ENCODE measurements around the gene MCOLN1.

The MCOLN1 gene

DNA sequence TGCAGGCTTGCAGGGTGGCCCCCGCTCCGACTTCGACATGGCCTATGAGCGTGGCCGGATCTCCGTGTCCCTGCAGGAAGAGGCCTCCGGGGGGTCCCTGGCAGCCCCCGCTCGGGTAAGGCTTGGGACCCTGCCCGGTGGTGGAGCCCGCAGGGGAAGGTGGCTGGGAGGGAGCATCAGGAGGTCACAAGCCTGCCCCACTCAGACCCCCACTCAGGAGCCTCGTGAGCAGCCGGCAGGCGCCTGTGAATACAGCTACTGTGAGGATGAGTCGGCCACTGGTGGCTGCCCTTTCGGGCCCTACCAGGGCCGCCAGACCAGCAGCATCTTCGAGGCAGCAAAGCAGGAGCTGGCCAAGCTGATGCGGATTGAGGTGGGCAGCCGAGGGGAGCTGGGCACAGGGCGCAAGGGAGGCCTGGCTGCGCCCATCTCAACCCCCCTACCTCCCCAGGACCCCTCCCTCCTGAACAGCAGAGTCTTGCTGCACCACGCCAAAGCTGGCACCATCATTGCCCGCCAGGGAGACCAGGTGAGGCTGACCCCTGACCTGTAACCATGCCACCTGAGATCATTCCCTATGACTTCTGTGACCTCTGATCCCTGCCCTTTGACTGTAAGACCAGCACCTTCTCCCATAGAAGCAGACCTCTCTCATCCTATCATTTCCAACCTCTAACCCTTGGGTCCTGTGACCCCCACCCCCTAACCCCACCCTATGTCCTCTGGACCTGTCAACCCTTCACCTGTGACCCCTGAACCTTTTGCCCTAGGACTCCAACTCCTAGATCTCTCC lies 20.3 kb downstream of the MCOLN1 start:
- no peak for DNase-seq (ENCODE audit: low read depth)

DNA sequence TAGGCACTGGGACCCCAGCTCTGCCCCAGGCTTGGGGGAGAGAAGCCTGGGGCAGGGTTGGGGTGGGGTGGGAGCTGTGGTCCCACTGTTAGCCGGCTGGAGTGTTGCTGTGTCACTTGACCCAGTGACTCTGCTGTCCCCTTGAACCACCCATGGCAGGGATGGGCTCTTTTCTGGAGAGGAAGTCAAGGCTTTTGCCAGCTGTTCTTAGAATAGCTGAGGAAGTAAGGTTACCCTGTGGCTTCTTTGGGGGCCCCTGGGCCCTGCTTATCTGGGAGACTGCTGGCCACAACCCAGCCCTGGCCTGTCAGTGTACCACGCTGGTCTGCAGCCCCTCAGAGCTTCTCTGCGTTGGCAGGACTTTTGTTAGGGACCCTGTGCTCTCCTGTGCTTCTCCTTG lies 22.2 kb downstream of the MCOLN1 start:
- DNase-seq (ENCODE audit: low read depth), result no peak

DNA sequence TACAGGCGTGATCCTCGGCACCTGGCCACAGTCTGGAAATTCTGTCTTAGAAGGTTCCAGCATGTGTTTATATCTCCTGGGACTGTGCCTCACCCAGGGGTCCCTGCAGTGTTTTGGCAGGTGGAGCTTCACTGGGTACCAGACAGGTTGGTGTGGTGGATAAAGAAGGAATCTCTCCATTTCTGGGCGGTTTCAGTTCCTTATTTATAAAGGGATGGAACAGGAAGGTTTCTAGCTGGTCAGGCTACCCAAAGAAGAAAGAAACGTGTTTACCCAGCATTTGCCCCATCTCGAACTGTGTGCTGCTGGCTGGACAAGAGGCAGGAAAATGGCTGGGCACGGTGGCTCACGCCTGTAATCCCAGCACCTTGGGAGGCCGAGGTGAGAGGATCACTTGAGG lies 22.9 kb downstream of the MCOLN1 start:
- no peak for DNase-seq (ENCODE audit: low read depth)

DNA sequence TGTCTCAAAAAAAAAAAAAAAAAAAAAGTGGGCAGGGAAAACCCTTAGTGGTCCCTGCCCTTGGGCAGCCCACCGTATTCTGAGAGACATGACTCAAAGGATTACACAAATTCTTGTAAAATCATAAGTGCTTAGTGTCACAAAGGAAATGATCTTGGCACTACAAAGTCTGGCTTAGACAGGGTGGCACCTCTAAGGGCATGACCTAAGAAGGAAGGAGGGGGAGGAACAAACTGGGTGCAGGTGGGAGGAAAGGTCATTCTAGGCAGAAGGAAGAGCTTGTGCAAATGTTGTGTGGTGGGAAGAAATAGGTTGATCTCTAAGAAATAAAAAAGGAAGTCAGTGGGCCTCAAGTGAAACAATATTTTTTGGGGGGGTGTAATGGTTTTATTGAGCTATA lies 23.5 kb downstream of the MCOLN1 start:
- DNase-seq (ENCODE audit: low read depth), result no peak

DNA sequence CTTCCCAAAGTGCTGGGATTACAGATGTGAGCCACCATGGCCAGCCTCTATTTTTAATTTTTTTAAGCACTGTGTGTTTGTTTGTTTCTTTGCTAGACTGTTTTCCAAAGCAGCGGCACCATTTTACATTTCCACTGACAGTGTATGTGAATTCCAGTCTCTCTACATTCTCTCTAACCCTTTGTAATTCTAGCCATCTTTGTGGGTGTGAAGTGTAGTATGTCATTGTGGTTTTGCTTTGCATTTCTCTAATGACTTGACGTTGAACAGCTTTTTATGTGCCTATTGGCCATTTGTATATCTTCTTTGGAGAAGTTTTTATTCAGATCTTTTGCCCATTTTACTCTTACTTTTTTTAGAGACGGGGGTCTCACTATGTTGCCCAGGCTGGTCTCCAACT lies 24.7 kb downstream of the MCOLN1 start:
- DNase-seq (ENCODE audit: low read depth), result no peak

DNA sequence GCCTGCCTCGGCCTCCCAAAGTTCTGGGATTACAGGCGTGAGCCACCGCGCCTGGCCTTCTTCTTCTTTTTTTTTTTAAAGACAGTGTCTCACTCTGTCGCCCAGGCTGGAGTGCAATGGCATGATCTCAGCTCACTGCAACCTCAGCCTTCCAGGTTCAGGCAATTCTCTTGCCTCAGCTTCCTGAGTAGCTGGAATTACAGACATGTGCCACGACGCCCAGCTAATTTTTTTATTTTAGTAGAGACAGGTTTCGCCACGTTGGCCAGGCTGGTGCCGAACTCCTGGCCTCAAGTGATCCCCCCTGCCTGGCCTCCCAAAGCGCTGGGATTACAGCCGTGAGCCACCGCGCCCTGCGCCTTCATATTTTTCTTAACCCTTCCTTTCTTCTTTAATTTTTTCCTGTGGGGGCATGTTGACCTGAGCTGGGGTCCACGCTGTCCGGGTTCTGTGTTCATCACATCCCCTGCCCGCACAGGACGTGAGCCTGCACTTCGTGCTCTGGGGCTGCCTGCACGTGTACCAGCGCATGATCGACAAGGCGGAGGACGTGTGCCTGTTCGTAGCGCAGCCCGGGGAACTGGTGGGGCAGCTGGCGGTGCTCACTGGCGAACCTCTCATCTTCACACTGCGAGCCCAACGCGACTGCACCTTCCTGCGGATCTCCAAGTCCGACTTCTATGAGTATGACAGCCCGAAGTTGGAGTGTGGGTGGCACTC lies 27.2 kb downstream of the MCOLN1 start:
- no peak for DNase-seq (ENCODE audit: low read depth)

DNA sequence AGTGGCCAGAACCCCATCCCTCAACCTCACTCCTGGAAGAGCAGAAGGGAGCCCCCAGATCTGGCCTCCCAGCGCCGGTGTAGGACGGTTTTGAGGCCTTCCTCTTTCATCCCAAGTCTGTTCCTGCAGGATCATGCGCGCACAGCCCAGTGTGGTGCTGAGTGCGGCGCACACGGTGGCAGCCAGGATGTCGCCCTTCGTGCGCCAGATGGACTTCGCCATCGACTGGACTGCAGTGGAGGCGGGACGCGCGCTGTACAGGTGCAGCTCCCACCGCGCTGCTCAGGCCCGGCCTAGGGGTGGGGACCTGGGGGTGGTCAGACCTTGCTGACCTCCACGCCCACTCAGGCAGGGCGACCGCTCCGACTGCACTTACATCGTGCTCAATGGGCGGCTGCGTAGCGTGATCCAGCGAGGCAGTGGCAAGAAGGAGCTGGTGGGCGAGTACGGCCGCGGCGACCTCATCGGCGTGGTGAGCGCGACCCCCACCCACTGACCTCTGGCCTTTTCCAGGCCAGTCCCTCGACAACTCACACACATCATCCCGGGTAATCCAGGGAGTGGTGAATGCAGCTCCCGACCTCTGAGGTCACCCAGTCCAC lies 27.8 kb downstream of the MCOLN1 start:
- DNase-seq (ENCODE audit: low read depth), result no peak

DNA sequence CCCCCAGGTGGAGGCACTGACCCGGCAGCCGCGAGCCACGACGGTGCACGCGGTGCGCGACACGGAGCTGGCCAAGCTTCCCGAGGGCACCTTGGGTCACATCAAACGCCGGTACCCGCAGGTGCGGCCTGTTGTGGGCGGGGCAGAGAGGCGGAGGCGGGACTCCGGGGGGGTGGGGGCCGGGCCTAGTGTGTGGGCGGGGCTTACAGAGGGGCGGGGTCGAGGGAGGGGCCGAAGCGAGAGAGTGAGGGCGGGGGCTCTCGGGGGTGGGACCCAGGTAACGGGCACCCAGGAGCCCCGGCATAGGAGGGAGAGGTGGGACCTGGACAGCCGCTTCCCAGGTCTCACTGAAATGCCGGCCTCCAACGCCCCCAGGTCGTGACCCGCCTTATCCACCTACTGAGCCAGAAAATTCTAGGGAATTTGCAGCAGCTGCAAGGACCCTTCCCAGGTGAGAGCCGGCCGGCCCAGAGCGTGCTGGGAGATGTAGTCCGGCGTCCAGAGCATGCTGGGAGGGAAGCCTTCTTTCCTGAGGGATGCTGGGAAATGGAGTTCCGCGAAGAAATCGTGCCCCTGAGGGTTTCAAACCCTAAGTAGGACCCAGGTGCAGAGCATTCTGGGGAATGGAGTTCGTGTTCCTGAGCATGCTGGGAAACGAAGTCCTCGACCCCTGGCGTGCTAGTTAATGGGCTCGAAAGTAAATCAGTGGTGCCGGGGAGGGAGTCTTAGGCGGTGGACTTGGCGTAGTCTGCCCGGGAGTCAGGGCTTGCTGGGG lies 28.8 kb downstream of the MCOLN1 start:
- no peak for DNase-seq (ENCODE audit: low read depth)

DNA sequence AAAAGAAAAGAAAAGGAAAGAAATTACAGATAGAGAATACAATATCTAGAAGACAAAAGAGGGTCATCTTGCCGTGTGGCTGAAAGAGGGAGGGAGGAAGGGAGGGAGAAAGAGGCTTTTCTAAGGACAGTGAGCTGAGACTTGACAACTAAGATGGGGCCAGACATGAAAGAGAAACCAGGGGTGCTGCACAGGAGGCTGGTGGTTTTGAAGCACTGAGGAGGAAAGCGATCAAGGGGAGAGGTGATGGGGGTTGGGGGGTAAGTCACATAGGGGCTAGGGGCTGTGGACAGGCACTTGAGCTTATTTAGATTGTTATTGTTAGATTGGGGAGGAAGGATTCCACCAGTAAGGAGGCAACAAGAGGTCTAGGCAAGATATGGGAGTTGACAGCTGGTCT lies 30.4 kb downstream of the MCOLN1 start:
- DNase-seq (ENCODE audit: low read depth), result no peak

DNA sequence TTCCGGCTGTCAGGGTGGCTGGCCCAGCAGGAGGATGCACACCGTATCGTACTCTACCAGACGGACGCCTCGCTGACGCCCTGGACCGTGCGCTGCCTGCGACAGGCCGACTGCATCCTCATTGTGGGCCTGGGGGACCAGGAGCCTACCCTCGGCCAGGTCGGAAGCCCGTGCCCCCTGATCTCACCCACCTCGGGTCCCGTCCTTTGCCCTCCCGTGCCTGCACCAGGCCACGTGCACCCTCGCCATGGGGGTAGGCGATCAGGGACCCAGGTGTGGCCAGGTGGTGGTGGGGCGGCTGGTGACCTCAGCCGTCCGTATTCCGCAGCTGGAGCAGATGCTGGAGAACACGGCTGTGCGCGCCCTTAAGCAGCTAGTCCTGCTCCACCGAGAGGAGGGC lies 32.1 kb downstream of the MCOLN1 start:
- DNase-seq (ENCODE audit: low read depth), result no peak

DNA sequence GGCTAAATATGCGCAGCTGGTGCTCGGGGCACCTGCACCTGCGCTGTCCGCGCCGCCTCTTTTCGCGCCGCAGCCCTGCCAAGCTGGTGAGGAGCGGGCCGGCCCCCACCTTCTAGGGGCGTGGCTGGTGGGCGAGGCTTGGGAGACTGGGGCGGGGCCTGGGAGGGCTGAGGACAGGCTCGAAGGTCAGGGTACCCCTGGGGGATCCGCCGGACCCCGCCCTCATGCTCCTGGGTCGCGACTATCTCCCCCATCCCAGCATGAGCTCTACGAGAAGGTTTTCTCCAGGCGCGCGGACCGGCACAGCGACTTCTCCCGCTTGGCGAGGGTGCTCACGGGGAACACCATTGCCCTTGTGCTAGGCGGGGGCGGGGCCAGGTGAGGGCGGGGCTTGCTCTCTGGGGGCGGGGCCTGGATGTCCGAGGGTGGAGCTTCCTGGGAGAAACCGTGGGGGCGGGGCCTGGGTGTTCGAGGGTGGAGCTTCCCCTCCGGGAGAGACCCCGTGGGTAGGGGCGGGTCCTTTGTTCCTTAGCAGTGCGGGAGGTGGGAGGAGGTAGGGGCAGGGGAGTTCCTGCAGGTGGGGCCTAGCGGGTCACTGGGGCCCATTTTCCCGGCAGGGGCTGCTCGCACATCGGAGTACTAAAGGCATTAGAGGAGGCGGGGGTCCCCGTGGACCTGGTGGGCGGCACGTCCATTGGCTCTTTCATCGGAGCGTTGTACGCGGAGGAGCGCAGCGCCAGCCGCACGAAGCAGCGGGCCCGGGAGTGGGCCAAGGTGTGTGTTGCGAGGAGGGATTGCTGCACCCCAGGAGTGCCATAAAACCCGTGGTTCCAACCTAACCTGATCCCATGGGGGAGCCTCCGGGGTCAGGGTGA lies 32.8 kb downstream of the MCOLN1 start:
- DNase-seq (ENCODE audit: low read depth), result no peak

DNA sequence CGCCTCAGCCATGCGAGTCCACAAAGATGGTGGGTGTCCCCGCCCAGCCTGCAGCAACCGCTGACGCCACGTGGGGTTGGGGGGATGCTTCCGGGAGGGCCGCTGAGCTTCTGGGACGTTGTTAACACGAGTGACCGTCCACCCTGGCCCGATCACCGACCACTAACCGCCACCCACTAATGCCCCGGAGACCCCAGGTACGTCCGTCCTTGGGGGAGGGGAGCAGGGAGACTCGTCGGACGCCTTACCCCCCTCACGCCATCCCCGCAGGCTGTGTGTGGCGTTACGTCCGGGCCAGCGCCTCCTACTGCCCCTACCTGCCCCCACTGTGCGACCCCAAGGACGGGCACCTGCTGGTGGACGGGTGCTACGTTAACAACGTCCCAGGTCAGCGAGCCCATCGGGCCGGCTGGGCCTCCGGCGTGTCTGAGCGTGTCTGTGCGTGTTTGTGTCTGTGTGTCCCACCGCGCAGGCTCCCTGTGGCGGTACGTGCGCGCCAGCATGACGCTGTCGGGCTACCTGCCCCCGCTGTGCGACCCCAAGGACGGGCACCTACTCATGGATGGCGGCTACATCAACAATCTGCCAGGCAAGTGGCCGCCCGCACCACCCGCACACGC lies 34.4 kb downstream of the MCOLN1 start:
- no peak for DNase-seq (ENCODE audit: low read depth)

DNA sequence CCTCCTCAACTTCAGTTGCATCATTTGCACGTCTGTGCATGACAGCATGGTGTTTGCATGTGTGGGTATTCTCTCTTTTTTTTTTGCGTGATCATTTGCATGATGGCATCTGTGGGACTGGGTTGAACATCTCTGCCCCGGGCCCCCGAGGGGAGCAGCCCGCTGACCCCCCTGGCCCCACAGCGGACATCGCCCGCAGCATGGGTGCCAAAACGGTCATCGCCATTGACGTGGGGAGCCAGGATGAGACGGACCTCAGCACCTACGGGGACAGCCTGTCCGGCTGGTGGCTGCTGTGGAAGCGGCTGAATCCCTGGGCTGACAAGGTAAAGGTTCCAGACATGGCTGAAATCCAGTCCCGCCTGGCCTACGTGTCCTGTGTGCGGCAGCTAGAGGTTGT lies 36.2 kb downstream of the MCOLN1 start:
- DNase-seq (ENCODE audit: low read depth), result no peak

DNA sequence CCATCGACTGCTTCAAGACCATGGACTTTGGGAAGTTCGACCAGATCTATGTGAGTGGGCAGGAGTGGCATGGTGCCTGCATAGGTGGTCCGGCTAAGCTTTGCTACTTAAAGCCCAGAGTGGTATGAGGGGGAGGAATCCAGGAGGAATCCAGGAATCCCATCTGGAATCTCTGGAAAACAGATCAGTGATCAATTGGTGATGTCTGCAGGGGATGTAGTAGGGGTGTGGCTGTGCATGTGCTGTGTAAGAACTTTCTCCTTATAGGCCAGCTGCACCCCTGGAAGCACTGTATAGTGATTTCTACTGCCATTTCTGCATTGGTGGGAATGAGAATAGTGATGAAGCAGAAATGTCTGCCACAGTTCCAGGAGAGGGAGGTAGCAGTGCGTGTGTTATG lies 36.7 kb downstream of the MCOLN1 start:
- DNase-seq (ENCODE audit: low read depth), result no peak

DNA sequence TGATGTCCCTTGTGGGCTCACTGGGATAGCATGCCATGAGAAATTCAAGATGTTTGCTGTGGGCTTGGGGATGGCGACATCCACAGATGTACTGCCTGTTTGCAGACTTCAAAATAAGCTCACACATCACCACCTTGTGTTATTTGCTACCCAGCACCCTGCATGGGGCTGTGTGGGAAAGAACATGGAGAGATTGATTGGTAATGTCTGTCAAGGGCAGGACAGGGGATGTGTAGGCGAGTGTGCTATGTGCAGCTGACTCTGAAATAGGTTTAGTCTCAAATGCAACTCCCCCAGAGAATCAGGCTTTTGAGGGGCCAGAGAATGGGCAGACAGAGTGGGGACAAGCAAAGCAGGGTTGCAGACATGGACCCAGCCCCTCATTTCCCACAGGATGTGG lies 37.8 kb downstream of the MCOLN1 start:
- DNase-seq (ENCODE audit: low read depth), result no peak

DNA sequence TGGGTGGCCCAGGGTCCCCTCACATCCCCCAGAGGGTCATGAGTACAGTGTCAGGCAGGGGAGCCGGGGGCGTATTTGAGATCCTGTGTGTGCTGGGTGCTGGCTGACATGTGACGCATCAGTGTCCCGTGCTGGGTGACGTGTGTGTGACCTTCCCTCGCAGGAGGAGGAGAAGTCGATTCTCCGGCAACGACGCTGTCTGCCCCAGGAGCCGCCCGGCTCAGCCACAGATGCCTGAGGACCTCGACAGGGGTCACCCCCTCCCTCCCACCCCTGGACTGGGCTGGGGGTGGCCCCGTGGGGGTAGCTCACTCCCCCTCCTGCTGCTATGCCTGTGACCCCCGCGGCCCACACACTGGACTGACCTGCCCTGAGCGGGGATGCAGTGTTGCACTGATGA lies 38.9 kb downstream of the MCOLN1 start:
- DNase-seq (ENCODE audit: low read depth), result no peak

DNA sequence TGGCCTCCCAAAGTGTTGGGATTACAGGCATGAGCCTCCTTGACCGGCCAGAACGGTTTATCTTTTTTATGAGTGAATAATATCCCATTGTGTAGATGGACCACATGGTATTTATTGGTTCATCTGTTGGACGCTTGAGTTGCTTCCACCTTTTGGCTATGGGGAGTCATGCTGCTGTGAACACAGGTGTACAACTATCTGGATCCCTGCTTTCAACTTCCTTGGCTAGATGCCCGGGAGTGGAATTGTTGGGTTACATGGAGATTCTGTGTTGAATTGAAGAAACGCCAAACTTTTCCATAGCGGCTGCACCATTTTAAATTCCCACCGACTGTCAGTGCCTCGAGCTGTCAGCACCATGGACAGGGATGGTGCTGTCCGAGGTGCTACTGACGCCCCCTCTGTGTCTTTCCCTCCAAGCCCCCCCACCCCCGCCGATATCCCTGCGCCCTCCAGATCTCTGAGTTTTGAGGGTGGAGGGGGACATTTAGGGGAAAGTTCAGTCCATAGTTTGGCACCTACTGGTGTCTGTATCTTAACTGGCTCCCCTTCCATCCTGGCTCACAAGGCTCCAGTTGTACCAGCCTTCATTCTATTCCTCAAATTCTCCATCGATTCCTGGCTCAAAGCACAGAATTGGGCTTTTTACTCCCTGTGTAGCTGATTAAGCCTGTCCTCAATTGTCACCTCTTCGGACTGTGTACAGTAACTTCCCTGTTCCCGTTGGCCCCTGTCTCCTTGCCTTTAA lies 40.4 kb downstream of the MCOLN1 start:
- DNase-seq (ENCODE audit: low read depth), result no peak

DNA sequence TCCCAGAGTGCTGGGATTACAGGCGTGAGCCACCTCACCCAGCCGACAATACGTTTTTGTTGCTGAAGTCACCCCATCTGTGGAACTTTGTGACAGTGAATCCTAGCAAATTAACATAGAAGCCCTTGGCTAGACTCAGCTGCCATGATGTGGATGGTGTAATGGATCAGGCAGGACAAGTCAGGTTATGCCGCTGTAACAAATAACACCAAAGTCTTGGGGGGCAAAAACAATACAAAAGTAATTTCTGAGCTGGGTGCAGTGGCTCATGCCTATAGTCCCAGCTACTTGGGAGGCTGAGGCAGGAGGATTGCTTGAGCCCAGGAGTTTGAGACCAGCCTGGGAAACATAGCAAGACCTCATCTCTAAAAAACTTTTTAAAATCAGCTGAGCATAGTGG lies 42.4 kb downstream of the MCOLN1 start:
- no peak for DNase-seq (ENCODE audit: low read depth)

DNA sequence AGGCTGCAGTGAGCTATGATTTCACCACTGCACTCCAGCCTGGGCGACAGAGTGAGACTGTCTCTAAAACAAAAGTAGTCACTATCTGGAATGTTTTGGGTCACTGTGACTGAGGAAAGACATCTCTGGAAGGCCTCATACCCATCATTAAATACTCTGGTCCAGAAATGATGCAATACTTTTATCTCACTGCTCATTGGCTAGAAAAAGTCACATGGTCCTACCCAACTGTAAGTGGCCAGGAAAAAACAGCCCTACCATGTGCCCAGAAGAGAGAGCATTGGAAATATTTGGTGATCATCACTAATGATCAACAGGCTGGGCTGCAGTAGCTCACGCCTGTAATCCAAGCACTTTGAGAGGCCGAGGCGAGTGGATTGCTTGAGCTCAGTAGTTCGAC lies 42.9 kb downstream of the MCOLN1 start:
- DNase-seq (ENCODE audit: low read depth), result no peak

DNA sequence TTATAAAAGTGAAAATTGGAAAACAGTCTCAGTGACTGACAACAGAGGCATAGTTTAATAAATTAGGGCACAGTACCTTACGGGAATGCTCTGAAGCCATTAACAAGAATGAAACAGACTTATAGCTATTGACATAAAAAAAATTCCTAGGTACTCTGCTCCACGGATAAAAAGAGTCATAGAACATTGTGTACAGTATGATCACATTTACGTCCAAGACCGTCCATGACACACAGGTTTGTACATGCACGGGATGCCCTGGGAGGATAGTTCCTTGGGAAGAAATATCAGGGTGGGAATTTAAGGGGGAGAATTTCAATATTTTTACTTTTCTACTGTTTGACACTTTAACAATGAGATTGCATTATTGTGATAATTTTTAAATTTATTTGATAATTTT lies 48.3 kb downstream of the MCOLN1 start:
- no peak for DNase-seq (ENCODE audit: low read depth)

Measured in T follicular helper cell (primary cell).